Medulla oblongata (tissue), 1 donor: ENCODE measurements around the gene MICALL1.

Experiments
- DNase-seq: peaks from one replicate; pipeline ENCODE4 v3.0.0-alpha.2; 2015; ENCODE audit errors: extremely low spot score

The MICALL1 gene

DNA sequence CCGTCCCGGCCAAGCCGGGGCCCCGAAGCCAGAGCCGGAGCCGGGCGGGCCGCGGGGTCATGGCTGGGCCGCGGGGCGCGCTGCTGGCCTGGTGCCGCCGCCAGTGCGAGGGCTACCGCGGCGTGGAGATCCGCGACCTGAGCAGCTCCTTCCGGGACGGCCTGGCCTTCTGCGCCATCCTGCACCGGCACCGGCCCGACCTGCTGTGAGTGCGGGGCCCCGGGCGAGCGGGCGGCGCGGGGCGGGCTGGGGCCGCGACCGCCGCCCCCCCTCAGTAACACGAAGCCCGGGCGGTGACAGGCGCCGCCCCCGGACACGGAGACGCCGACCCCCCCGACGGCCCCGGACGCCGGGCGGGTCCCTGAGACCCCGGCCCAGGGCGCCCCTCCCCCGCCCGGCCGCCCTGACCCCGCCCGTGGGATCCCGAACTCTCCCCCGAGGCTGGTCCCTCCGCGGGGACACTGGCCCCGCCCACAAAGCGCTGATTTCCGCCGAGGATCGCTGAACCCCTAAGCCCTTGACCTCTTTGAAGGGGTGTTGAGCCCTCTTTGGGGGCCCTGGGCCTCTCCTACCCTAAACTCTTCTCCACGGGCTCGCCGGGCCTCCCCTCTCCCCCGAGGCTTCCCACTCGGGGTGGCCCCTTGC lies 389 bp downstream of the MICALL1 start:
- DNase-seq = no peak

DNA sequence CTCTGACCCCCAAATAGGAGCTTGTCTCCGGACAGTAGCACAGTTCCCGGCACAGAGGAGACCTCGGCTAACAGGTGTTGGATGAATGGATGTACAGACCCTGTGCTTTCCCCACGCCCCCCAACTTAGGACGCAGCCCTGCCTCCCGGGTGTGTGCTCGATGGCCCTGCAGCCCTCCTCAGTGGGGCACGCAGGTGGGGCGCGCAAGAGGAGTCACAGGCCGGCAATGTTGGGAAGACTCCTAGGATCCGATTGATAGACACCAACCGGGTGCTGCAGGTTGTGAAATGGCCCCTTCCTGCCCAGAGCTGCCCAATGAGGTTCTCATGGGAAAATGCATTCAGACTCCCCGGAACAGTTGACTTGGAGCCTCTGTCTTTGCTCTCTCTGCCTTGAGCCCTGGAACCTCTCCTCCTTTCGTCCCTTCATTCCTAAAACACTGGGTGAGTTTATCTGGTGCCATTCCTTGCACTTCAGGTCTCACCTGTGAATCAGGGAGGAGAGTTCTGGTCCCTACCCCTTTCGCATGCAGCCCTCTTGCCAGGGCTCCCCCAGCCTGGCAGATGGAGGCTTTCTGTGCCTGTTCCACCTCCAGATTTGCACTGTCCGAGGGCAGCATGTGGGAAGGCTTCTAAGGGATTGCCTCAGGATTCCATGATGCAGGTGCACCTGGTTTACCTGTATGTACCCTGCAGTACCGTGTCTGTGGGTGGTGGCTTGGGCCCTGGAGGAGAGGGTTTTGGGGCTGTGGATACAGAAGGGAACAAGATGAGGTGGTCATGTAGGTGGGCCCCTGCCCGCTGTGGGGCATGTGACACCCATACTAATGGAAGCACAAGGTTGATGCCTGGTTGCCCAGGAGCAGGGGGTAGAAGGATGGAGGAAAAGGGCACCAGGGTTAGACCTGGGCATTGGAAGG lies 1.2 kb downstream of the MICALL1 start:
- DNase-seq = no peak

DNA sequence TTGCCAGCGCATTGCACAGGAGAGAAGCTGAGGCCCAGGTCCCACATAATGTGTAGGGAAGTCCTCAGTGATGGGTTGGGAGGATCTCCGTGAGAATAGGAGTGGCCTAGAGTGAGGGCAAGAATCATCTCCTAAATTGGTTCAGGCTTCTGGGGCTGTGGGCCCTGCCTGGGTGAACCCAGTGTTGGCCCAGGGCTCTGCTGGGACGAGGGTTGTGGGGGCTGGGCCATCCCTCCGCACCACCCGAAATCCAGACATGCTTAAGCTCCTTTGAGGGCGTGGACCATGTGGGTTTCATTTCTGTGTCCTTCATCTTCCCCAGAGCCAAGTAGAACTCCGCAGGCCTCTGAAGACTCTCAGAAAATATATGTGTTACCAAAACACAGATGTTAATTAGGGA lies 3.7 kb downstream of the MICALL1 start:
- no peak for DNase-seq

DNA sequence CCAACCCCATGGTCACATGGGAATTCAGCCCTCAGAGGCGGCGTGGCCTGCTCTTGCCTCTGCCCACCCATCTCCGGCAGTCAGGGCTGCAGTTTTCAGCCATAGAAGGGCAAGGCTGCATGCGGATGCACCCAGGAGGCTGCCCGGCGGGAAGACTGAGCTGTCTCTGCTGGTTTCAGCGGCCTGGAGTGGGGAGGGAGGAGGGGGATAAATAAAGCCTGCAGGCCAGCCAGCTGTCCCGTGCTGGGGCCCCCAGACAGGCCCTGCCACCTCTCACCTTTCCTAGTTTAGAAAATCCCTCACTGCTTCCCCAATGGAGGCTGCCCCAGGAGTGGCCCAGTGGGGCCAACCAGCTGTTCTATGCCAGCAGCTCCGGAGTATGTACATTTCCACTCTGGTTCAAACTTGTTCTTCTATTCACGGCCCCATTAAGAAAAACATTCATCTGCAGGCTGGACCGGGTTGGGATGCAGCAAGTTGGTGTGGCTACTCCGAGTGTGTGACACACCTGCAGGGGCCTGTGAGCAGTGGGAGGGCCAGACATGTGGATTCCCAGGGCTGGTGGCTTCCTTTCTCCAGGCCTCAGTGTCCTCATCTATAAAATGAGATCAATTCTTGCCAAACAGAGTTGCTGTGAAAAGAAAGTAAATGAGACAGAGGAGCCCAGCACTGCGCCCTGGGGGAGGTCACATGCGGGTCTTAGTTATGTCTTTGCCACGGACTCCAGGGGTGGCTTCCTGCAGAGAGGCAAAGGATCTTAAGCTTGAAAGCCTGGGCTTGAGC lies 5.0 kb downstream of the MICALL1 start:
- no peak for DNase-seq

DNA sequence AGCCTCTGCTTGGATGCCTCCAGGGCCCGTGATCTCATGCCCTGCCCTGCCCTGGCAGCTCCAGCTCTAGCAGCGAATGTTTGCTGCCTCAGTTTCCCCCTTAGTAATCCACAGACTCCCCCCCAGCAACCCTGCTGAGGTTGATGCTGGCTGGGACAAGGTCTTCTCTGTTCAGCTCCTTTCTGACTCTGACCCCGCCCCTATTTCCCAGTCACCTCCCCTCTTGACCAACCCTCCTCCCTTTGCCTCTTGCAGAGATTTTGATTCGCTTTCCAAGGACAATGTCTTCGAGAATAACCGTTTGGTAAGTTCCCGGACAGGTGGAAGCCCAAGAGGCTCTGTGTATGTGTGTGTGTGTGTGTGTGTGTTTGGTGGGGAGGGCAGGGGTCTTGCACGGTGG lies 5.6 kb downstream of the MICALL1 start:
- DNase-seq = no peak

DNA sequence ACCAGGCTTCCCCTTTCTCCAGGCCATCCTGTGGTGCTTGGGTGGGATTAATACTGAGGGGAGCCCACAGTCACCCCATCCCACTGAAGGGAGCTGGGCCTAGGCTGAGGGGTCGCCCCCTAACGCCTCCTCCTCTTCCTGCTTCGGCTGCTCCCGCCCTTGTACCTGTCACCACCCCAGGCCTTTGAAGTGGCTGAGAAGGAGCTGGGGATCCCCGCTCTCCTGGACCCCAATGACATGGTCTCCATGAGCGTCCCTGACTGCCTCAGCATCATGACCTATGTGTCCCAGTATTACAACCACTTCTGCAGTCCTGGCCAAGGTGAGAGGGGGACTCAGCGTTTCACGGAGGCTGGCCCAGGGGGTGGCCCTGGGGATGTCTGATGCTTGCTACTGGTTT lies 6.1 kb downstream of the MICALL1 start:
- DNase-seq = no peak

DNA sequence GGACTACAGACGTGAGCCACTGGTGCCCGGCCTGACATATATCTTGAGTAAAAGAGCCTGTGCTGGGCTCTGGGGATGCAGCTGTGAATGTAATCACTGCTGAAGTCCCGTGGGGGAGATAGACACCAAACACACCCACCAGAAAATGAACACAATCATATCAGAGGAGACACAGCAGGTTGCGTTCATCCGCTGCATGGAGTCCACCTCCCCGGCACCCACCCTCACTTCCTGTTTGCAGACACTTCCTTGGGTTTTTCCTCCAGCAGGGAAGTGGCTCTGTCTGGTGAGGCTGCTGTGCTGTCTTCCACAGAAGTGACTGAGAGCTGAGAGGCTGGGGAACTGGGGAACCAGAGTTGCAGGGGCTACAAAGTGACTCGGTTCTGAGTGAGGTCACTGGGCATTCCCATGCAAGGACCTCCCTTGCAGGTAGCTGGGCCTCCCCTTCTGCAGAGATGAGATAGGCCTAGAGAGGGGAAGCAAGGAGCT lies 7.2 kb downstream of the MICALL1 start:
- no peak for DNase-seq

DNA sequence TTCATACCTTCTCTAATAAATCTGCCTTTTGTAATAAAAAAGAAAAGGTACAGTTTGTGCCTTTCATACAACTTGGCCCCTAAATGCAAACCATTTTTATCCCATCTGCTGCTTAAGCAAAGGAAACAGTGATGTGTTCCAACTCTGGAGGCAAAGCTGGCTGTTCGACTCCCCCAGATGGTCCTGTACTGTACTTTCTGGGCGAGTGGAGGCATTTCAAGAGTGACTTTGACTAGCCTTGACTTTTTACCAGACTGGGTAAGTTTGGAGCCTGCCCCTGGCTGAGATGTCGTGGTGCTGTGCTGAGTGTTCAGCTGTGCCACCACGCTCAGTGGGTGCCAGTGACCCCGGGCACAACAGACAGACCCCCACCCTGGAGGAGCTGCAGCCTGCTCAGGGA lies 10.2 kb downstream of the MICALL1 start:
- no peak for DNase-seq

DNA sequence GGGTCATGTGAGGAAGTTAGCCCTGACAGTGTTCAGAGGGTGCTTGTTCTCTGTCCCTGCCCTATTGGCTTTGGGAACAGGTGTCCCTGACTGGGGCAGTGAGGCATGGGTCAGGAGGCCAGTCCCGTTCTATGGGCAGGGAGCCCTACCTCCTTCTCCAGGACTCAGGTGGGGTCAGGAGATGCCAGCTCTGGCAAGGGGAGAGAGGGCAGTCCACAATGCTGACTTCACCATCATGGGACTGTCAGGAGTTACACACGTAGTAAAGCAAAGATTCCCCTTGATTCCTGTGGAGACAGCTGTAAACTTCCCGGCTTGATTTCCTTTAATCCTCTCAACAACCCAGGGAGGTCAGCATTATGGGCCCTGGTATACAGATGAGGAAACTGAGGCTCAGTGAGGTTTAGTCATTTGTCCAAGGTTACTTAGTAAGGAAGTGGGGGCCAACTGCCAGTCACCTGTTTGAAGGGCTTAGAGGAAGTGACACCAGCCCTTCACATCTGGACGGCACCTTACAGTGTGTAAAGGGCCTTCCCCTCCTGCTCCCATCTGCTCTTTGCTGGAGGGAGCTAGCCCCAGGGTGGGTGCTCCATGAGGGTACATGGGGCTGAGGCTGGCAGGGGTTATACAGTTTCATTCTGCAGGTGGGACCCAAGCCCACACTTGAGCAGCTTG lies 11.9 kb downstream of the MICALL1 start:
- no peak for DNase-seq

DNA sequence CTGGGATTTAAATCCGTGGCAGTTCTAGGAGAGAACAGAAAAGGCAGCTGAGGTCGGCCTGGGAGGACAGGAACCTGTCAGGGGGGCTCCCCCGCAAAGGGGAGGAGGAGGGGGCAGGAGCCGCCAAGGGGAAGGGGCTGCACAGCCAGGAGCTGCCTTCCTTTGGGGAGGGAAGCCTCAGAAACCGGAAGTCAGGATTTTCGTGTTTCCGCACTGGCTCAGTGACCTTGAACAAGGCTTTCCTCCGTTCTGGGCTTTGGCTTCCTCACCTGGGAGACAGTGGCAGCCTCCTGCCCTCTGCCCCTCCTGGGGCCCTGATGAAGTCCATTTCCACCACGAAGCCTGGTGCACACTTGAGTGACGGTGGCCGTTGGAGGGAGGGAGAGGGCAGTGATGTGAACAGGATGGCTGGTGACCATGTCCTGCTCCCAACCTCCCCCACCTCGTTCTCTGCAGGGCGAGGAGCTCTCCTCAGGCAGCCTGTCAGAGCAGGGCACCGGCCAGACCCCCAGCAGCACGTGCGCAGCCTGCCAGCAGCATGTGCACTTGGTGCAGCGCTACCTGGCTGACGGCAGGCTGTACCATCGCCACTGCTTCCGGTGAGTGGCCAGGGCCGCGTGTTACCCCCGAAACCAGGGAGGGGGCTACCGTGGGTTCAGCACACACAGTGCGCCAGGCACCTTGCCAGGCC lies 12.6 kb downstream of the MICALL1 start:
- DNase-seq = no peak

DNA sequence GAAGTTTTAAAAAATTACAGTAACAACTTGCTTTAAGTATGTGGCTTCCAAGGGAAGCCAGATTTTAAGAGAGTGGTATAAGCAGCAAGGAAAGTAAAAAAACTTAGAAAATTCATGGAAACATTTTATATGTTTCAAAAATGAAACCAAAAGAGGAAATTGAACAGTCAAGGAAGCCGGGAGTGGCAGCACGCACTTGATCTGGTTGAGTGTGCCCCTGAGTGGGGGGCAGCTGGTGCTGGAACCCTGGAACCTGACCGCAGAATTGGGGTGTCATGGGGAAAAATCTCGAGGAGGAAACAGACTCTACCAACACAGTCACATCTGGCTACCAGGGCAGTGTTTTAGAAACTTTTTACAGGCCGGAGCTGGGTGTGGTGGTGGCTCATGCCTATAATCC lies 14.0 kb downstream of the MICALL1 start:
- no peak for DNase-seq

DNA sequence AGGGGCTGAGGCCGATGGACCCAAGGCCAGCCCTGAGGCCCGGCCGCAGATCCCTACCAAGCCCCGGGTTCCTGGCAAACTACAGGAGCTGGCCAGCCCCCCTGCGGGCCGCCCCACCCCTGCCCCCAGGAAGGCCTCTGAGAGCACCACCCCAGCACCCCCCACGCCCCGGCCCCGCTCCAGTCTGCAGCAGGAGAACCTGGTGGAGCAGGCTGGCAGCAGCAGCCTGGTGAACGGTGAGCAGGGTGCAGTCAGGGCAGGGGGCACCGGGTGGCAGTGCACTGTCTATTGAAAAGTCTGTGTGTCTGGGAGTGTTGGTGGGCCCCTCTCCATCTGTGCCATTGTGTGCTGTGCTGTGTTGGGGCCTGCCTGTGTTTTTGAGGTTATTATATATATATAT lies 16.1 kb downstream of the MICALL1 start:
- DNase-seq = no peak

DNA sequence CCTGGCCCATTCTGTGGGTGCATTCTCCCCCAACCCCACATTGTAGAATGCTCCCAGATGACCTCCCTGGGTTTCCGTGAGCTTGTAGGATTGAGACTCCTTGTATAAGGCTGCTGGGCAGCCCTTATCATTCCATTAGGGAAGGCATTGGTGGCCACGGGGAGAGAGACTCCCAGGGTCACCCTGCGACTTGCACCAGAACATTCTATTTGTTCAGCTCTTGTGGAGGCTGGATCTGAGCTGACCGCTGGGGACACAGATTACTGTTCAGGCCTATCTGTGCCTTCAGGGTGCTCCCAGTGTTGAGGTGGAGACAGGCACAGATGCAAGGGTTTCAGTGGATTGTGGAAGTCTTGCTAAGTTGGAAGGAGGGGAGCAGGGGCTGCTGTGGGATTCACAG lies 17.8 kb downstream of the MICALL1 start:
- DNase-seq = no peak

DNA sequence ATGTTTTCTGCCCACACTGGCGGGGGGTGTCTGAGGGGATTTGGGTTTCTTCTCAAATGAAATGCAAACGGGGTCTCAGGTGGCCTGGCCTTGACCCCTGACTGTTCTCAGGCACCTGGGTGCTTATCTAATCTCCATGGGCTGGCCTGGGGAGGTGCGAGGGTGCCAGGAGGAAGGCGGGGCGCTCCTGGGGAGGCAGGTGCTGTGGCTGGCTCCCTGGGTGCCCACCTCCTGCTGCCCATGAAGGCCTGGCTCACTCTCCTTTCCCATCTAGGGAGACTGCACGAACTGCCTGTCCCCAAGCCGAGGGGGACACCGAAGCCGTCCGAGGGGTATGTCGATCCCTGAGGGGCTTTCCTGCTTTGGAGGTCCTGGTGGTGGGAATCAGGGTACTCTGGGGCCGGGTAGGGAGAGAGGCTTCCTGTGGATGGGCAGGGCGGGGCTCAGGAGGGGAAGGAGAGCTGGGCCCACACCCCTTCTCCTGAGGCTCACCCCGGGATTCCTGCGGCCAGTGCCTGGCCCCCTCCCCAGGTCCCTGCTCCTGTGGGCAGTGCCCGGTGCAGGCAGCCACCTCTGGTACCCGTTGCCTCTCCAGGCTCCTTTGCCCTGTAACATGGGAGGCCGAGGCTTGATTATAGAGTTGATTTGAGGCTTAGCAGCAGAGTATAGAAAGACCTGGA lies 18.4 kb downstream of the MICALL1 start:
- DNase-seq = no peak

DNA sequence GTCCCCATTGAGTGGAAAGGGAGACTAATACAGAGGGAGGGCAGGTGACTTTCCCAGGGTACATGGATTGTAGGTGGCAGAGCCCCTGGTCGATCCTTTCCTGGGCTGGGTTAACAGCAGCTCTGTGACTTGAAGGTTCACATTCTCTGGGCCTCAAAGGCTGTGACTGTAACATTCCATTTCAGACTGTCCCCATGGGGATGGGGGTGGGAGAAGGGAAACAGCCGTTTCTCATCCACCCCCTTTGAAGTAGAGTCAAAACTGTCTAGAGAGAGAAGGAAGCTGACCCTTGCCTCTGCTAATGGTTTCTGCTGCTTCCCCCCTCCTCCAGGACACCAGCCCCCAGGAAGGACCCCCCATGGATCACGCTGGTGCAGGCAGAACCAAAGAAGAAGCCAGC lies 19.2 kb downstream of the MICALL1 start:
- no peak for DNase-seq

DNA sequence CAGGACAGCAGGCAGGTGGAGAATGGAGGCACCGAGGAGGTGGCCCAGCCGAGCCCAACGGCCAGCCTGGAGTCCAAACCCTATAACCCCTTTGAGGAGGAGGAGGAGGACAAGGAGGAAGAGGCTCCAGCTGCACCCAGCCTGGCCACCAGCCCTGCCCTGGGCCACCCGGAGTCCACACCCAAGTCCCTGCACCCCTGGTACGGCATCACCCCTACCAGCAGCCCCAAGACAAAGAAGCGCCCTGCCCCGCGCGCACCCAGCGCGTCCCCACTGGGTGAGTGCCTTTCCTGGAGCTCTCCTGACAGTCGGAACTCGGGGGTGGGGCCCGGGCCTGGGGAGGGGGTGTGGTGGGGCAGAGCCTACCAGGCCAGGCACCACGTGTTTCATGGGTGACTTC lies 19.7 kb downstream of the MICALL1 start:
- DNase-seq = no peak

DNA sequence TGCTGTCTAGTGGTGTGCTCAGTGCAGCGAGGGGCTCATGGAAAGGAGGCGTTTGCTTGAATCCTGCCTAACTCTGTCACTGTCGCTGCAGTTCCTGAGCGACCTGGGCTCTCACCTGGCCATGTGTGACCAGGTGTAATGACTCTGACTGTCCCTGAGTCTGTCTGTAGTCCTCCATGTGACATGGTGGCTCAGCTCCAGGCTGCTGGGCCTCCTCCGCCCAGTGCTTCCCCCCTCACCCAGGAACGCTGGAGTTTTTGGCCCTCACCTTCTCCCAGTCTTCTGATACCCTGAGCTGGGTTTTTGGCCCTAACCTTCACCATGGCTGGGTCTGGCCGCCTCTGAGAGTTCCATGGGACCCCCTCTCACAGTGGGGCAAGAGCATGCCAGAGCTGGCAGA lies 20.3 kb downstream of the MICALL1 start:
- DNase-seq = no peak

DNA sequence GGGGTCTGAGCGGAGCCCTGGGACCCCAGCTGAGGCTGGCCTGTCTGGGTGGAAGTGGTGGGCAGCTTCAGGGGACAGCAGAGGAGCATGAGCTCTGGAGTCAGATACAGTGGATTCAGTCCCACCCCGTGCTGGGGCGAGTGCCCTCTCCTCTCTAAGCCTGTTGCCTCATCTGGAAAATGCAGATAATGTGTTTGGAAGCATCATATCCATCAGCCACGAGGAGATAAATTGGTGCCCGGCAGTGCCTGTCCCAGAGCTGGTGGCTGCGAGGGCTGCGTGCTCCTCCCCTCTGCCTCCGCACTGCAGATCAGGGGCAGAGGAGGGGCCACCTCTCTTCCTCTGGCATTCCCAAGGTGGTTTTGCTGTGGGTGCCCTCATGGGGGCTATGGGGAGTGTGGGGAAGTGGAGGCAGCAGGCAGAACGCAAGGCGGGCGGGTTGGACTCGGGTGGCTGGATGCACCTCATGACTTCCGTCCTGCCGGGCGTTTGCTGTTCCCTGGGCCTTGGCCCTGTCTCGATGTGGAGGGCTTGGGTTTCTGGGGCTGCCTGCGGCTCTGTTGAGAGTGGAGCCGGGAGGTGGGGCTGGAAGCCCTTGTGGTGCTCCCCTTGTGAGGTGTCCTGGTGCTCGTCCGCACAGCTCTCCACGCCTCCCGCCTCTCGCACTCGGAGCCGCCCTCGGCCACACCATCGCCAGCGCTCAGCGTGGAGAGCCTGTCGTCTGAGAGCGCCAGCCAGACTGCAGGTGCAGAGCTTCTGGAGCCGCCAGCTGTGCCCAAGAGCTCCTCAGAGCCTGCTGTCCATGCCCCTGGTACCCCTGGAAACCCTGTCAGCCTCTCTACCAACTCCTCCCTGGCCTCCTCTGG lies 20.9 kb downstream of the MICALL1 start:
- no peak for DNase-seq

DNA sequence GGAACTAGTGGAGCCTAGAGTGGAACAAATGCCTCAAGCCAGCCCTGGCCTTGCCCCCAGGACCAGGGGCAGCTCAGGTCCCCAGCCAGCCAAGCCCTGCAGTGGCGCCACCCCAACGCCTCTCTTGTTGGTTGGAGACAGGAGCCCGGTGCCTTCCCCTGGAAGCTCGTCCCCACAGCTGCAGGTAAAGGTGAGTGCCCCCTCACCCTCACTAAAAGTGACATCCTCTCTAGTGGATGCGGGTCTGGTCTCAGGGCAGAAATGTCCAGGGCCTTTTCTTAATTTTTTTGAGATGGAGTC lies 21.5 kb downstream of the MICALL1 start:
- DNase-seq = no peak

DNA sequence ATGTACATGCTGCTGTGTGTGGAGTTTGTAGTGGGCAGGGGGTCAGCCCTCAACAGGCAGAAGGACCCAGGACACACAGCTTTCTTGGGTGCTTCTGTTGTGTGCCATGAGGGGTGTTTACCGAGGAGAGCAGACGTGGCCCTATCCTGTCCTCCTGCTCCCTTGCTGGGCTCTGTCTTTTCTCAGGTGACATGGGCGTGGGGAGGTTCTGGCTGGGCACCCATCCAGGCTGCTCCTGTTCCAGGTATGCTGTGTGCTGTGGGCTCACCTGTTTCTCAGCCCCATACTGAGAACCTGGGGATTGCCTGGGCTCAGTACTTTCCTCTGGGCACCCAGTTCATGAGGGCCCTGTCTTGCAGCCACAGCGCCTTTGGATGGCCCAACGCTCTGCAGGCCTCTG lies 23.3 kb downstream of the MICALL1 start:
- no peak for DNase-seq
